Measurements from ENCODE around the gene TAOK3.

- TF ChIP-seq, protein P1, sequence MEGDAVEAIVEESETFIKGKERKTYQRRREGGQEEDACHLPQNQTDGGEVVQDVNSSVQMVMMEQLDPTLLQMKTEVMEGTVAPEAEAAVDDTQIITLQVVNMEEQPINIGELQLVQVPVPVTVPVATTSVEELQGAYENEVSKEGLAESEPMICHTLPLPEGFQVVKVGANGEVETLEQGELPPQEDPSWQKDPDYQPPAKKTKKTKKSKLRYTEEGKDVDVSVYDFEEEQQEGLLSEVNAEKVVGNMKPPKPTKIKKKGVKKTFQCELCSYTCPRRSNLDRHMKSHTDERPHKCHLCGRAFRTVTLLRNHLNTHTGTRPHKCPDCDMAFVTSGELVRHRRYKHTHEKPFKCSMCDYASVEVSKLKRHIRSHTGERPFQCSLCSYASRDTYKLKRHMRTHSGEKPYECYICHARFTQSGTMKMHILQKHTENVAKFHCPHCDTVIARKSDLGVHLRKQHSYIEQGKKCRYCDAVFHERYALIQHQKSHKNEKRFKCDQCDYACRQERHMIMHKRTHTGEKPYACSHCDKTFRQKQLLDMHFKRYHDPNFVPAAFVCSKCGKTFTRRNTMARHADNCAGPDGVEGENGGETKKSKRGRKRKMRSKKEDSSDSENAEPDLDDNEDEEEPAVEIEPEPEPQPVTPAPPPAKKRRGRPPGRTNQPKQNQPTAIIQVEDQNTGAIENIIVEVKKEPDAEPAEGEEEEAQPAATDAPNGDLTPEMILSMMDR (IDR thresholded peaks at IDR 0.05), result no peak
- TF ChIP-seq POLR2A (IDR thresholded peaks at IDR 0.05) (peak in 1 of 4 donors; percentile 57), POLR2AphosphoS5 (IDR thresholded peaks at IDR 0.05) (peak; percentile 33 to 86 (median 82)), EP300 (IDR thresholded peaks at IDR 0.05) (no peak)
Measured at GRCh38 chr12:118103601-118104382, 268.9 kb downstream of the TAOK3 start, which contains the start of gene VSIG10.

All from stomach (tissue), 4 donors.